Sigmoid colon (tissue), 4 donors: ENCODE measurements around the gene MAP4K5.

Source experiments
- CTCF ChIP-seq, 4 experiments: fragments of 450-650 bp in 3 of 4; fragments of 200-600 bp in 1 of 4; IDR thresholded peaks; one replicate each; pipeline ENCODE4 v1.5.1; 2016 to 2019; ENCODE audit warnings: antibody characterized with exemption in 4 of 4, mild to moderate bottlenecking in 3 of 4, moderate library complexity in 2 of 4
- POLR2A ChIP-seq, 2 donors: fragments of 450-650 bp; IDR thresholded peaks; one replicate each; pipeline ENCODE4 v1.6.1; 2016; ENCODE audit warnings: antibody characterized with exemption in 2 of 2, mild to moderate bottlenecking in 2 of 2, moderate library complexity in 2 of 2
- POLR2AphosphoS5 ChIP-seq, 4 donors: sonication (generic); formaldehyde crosslinking; IDR thresholded peaks; one replicate each; pipeline ENCODE4 v1.6.1; 2017; ENCODE audit warnings: antibody characterized with exemption in 4 of 4

- no peak for TF ChIP-seq POLR2AphosphoS5 (IDR thresholded peaks at IDR 0.05)
- no peak for TF ChIP-seq CTCF (IDR thresholded peaks at IDR 0.05)
- TF ChIP-seq POLR2A (IDR thresholded peaks at IDR 0.05), result no peak
These were observed 156.6 kb downstream of the MAP4K5 start for GRCh38 chr14:50375760-50376159.
